ENCODE measurements around the gene GDF2.

- TF ChIP-seq CTCF (IDR thresholded peaks at IDR 0.05; ENCODE audit: poor library complexity, severe bottlenecking), result no peak
- no peak for TF ChIP-seq POLR2AphosphoS5 (IDR thresholded peaks at IDR 0.05)
- TF ChIP-seq MXI1 (conservative IDR thresholded peaks at IDR 0.05; ENCODE audit: poor library complexity, severe bottlenecking), result no peak
- no peak for TF ChIP-seq TAF1 (IDR thresholded peaks at IDR 0.05; ENCODE audit: low read depth)
- TF ChIP-seq SMC3 (conservative IDR thresholded peaks at IDR 0.05; ENCODE audit: poor library complexity), result no peak
- no peak for TF ChIP-seq EZH2 (IDR thresholded peaks at IDR 0.05; ENCODE audit: borderline replicate concordance, insufficient read depth, low read length, poor library complexity, severe bottlenecking)
These were observed 50.5 kb downstream of the GDF2 start for GRCh38 chr10:47372726-47373125.

Measured in neural cell (in vitro differentiated cells).